Measurements from ENCODE around the gene CAPN15.

GRCh38 chr16:577796-578195 lies 50.3 kb downstream of the CAPN15 start:
- TF ChIP-seq CTCF (IDR thresholded peaks at IDR 0.05) (no peak), POLR2A (IDR thresholded peaks at IDR 0.05) (no peak)

Measured in heart left ventricle (tissue), 13 donors.